Endothelial cell (in vitro differentiated cells): ENCODE results near the gene NOP9. TPM values are rescaled to one million over a fixed set of nuclear protein-coding genes. Genes with fewer than 3 reads are reported as not detected.
A peak's percentile ranks its signal among the peaks of the same experiment; 100 is the strongest.

Experiments used
- DNase-seq: peaks from one replicate; pipeline ENCODE4 v3.0.0; 2021; ENCODE audit warnings: low spot score
- H3K27ac Mint-ChIP-seq: one replicate; pipeline ENCODE4 v1.8.0; 2021; ENCODE audit warnings: mixed read lengths, inconsistent platforms; ENCODE audit not compliant: unreplicated experiment
- H3K27me3 Mint-ChIP-seq: one replicate; pipeline ENCODE4 v1.8.0; 2021; ENCODE audit warnings: mild to moderate bottlenecking, moderate library complexity, mixed read lengths, inconsistent platforms; ENCODE audit not compliant: unreplicated experiment
- H3K36me3 Mint-ChIP-seq: one replicate; pipeline ENCODE4 v1.8.0; 2021; ENCODE audit warnings: mild to moderate bottlenecking, low read depth, mixed read lengths, inconsistent platforms; ENCODE audit not compliant: unreplicated experiment
- H3K4me1 Mint-ChIP-seq: one replicate; pipeline ENCODE4 v1.8.0; 2021; ENCODE audit warnings: mild to moderate bottlenecking, mixed read lengths, inconsistent platforms; ENCODE audit not compliant: unreplicated experiment
- H3K4me3 Mint-ChIP-seq: one replicate; pipeline ENCODE4 v1.8.0; 2021; ENCODE audit warnings: mild to moderate bottlenecking, mixed read lengths, inconsistent platforms; ENCODE audit not compliant: unreplicated experiment
- H3K9me3 Mint-ChIP-seq: one replicate; pipeline ENCODE4 v1.8.0; 2021; ENCODE audit warnings: mixed read lengths, inconsistent platforms; ENCODE audit not compliant: unreplicated experiment
- CTCF ChIP-seq: fragments of 200-600 bp; sonication (generic); IDR thresholded peaks from one replicate; pipeline ENCODE4 v1.5.0; 2021; ENCODE audit warnings: antibody characterized with exemption; ENCODE audit not compliant: unreplicated experiment
- total RNA-seq: library from RNA; stranded (reverse); fragmentation: NEBNext Ultra II Directional; extraction: Animal tissue kit (Norgen Biotek cat#: 25700); gene quantifications from one replicate; pipeline ENCODE4 v1.2.1, GENCODE V29; 2021; ENCODE audit not compliant: unreplicated experiment

The NOP9 gene
- total RNA-seq, 1 donor from 2014 or later: 27.2 TPM

DNA sequence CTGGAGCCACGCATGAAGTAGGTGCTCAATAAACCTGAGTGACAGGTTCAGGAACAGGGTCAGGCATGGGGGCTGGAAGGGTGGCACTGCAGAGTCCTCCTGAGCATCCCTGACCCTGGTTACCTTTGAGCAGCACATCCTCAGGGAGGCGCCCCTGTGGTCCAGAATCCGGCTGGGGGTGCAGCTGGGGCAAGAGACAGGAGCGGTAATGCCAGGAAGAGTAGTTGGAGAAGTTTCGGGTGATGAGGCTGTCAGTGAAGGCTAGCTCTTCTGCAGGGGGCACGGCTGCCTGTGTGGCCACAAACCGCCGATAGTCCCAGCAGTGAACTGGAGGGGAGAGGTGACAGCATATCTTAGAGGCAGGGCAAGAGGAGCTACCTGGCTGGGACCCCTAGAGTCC lies 30.3 kb upstream of the NOP9 start:
- Mint-ChIP-seq H3K4me3 (no peak overlapping the region), H3K36me3 (peaks cover 14% of the 10 kb centered on the region), H3K4me1 (peaks cover 12% of the 10 kb centered on the region), H3K27me3 (peaks cover 9% of the 10 kb centered on the region), H3K9me3 (no peaks in the 10 kb centered on the region), H3K27ac (no peak overlapping the region)
- no peak for DNase-seq
- no peak for TF ChIP-seq CTCF

GRCh38 chr14:24269910-24270536 lies 29.6 kb upstream of the NOP9 start:
- peaks cover 9% of the 10 kb centered on the region for H3K27me3 Mint-ChIP-seq
- peak overlapping the region; percentile 30 for H3K27ac Mint-ChIP-seq
- peaks cover 15% of the 10 kb centered on the region for H3K36me3 Mint-ChIP-seq
- peaks cover 12% of the 10 kb centered on the region for H3K4me1 Mint-ChIP-seq
- no peak for DNase-seq
- no peak for TF ChIP-seq CTCF
- H3K4me3 Mint-ChIP-seq: peak overlapping the region; percentile 89
- no peaks in the 10 kb centered on the region for H3K9me3 Mint-ChIP-seq

- DNase-seq: no peak
- no peaks in the 10 kb centered on the region for H3K9me3 Mint-ChIP-seq
Observed at GRCh38 chr14:24270537-24271133, 29.0 kb upstream of the NOP9 start.

DNA sequence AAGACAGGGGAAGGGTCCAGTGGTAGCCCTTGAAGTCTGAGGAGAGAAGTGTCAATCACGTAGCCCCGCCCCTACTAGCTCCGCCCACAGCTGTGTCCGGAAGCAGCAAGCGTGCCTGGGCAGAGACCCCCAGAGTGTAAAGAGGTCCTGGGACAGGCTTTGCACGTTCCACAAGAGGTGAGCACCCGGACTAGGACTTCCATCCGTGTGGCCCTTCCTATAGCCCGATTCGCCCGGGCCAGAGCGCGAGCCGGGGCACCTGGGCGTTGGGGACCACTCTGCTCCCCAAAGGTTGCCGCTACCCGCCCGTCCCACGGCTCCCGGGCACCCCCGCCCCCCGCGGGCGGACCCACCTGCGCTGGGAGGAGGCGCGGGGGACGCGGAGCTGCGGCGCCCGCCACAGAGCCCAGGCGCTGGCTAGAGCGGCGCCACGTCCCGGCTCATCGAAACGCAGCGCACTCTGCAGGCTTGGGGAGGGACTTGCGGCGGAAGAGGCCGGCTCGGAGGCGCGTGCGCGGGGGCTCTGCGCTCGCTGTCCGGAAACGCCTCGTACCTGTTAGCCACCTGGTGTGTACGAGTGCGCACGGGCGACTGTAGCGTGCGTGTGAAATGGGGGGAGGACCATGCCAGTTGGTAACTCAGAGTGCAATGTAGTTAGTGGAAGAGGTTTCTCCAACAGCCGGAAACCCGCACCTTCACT lies 28.4 kb upstream of the NOP9 start, which contains the start of gene RABGGTA:
Gene RABGGTA, minus strand, starts transcription at position 464 of the 700 bp plus-strand sequence. CDS start 482 bp downstream, outside the sequence.
- DNase-seq: peak; percentile 87
- no peaks in the 10 kb centered on the region for H3K9me3 Mint-ChIP-seq
- peak within 1 kb of the TSS; percentile 87 for H3K27ac Mint-ChIP-seq
- peak; percentile 50 for TF ChIP-seq CTCF
- H3K4me1 Mint-ChIP-seq: peaks cover 12% of the 10 kb centered on the region
- peak within 1 kb of the TSS; percentile 91 for H3K4me3 Mint-ChIP-seq
- H3K27me3 Mint-ChIP-seq: peaks cover 10% of the 10 kb centered on the region
- peaks cover 18% of the 10 kb centered on the region for H3K36me3 Mint-ChIP-seq

More at GRCh38 chr14:24270537-24271133, 29.0 kb upstream of the NOP9 start:
- H3K4me1 Mint-ChIP-seq: peaks cover 12% of the 10 kb centered on the region
- TF ChIP-seq CTCF: no peak
- H3K27ac Mint-ChIP-seq: peak overlapping the region; percentile 67
- H3K27me3 Mint-ChIP-seq: peaks cover 10% of the 10 kb centered on the region
- peaks cover 18% of the 10 kb centered on the region for H3K36me3 Mint-ChIP-seq
- H3K4me3 Mint-ChIP-seq: peak overlapping the region; percentile 89
